PC-3 (cell line): ENCODE data around the gene IFT57. TPM values are rescaled to one million over a fixed set of nuclear protein-coding genes. Genes with fewer than 3 reads are reported as not detected.

Source experiments
- ATAC-seq: fragments of 200-7000 bp; cut with Tn5 transposase; 2 replicates; pipeline ENCODE4 v1.9.1; 2020; ENCODE audit warnings: mild to moderate bottlenecking, moderate library complexity
- BruUV-seq: library from RNA; stranded (reverse); fragments of 400-500 nt; replicated peaks from 2 replicates; lab custom pipeline; 2021; lab: Mats Ljungman, UMichigan
- CTCF ChIA-PET: fragments of 300-600 bp; sonication (Branson Sonifier 250); formaldehyde crosslinking; loops from one replicate; lab custom pipeline; 2022; ENCODE audit warnings: antibody characterized with exemption; lab: Charles Lee
- POLR2A ChIA-PET: fragments of 300-600 bp; sonication (Branson Sonifier 250); formaldehyde crosslinking; loops from one replicate; lab custom pipeline; 2022; ENCODE audit warnings: antibody characterized with exemption; ENCODE audit not compliant: unreplicated experiment; lab: Charles Lee
- DNase-seq: peaks from one replicate; pipeline ENCODE4 v3.0.0-alpha.2; 2015
- H2AFZ ChIP-seq: fragments of 300-600 bp; sonication (generic); 2 replicates; pipeline ENCODE4 v1.6.0; 2016; ENCODE audit warnings: antibody characterized with exemption, low read length
- H3F3A ChIP-seq: fragments of 300-600 bp; sonication (generic); one replicate; pipeline ENCODE4 v1.6.0; 2017; ENCODE audit warnings: antibody characterized with exemption, low read length, control low read depth, mild to moderate bottlenecking; ENCODE audit not compliant: unreplicated experiment
- H3K27ac ChIP-seq: fragments of 300-600 bp; sonication (generic); 2 replicates; pipeline ENCODE4 v1.5.1; 2016; ENCODE audit warnings: mild to moderate bottlenecking, low read length
- H3K27me3 ChIP-seq: fragments of 300-600 bp; sonication (generic); 2 replicates; pipeline ENCODE4 v1.6.1; 2016; ENCODE audit warnings: low read length, mixed read lengths
- H3K36me3 ChIP-seq: fragments of 300-600 bp; sonication (generic); 2 replicates; pipeline ENCODE4 v1.6.1; 2016; ENCODE audit warnings: low read depth, mixed run types, low read length, mixed read lengths
- H3K4me1 ChIP-seq: fragments of 300-600 bp; sonication (generic); 2 replicates; pipeline ENCODE4 v1.5.1; 2016; ENCODE audit warnings: low read length; ENCODE audit not compliant: insufficient read depth
- H3K4me2 ChIP-seq: fragments of 300-600 bp; sonication (generic); 2 replicates; pipeline ENCODE4 v1.6.0; 2016; ENCODE audit warnings: low read length
- H3K4me3 ChIP-seq: fragments of 300-600 bp; sonication (generic); 2 replicates; pipeline ENCODE4 v1.5.1; 2016; ENCODE audit warnings: mild to moderate bottlenecking, low read length, mixed read lengths
- H3K79me2 ChIP-seq: fragments of 300-600 bp; sonication (generic); 2 replicates; pipeline ENCODE4 v1.6.1; 2017; ENCODE audit warnings: low read length, mixed read lengths
- H3K9ac ChIP-seq: fragments of 300-600 bp; sonication (generic); 2 replicates; pipeline ENCODE4 v1.6.0; 2016; ENCODE audit warnings: mild to moderate bottlenecking, low read length
- H3K9me2 ChIP-seq: fragments of 300-600 bp; sonication (generic); replicated peaks from 2 replicates; pipeline ENCODE4 v1.6.1; 2016; ENCODE audit warnings: mixed run types, low read length, mixed read lengths
- H3K9me3 ChIP-seq: fragments of 300-600 bp; sonication (generic); 2 replicates; pipeline ENCODE4 v1.6.1; 2016; ENCODE audit warnings: low read length, mixed read lengths
- H4K20me1 ChIP-seq: fragments of 300-600 bp; sonication (generic); 2 replicates; pipeline ENCODE4 v1.6.1; 2016; ENCODE audit warnings: low read length, mixed read lengths
- EZH2 ChIP-seq: fragments of 300-600 bp; sonication (generic); IDR thresholded peaks from one replicate; pipeline ENCODE4 v1.6.1; 2017; ENCODE audit warnings: antibody characterized with exemption, mild to moderate bottlenecking, low read length; ENCODE audit not compliant: unreplicated experiment
- EZH2phosphoT487 ChIP-seq: fragments of 300-600 bp; sonication (generic); IDR thresholded peaks from 2 replicates; pipeline ENCODE4 v1.6.1; 2018; ENCODE audit warnings: mild to moderate bottlenecking, antibody characterized with exemption, low read length, borderline replicate concordance
- intact Hi-C: fragments of 100-400 bp; cut with micrococcal nuclease; formaldehyde crosslinking; loops from 2 replicates; pipeline ENCODE4 v1.9.0; 2023
- total RNA-seq: library from RNA; depleted of rRNA; stranded (reverse); fragments of >200 nt; gene quantifications from 2 replicates; pipeline ENCODE4 v1.2.3, GENCODE V29; 2014
- TF ChIP-seq, protein P1 (sequence below): fragments of 300-600 bp; sonication (generic); conservative IDR thresholded peaks from 2 replicates; pipeline ENCODE4 v1.5.1; 2017; ENCODE audit warnings: antibody characterized with exemption, low read depth, mild to moderate bottlenecking, low read length

Gene IFT57
- total RNA-seq, 1 experiment from 2014 or later: 54.0 TPM

DNA sequence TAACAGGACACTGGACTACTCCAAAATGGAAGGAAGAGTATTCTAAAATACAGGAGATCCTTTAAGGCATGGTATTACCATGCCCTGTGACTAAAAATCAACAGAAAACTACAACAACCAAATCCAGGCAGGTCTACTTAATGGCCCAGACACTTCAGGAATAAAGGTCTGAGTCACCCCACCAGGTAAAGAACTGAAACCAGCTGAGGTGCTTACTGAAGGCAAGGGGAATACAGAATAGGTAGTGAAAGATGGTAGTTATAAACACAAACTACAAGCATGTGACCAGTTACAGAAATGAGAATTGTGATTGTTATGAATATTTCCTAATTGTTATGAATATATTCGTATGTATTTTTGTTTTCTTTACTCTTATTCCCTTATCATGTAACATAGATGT is 13.4 kb downstream of the IFT57 start:
- POLR2A ChIA-PET: no interaction called here
- TF ChIP-seq, protein P1, sequence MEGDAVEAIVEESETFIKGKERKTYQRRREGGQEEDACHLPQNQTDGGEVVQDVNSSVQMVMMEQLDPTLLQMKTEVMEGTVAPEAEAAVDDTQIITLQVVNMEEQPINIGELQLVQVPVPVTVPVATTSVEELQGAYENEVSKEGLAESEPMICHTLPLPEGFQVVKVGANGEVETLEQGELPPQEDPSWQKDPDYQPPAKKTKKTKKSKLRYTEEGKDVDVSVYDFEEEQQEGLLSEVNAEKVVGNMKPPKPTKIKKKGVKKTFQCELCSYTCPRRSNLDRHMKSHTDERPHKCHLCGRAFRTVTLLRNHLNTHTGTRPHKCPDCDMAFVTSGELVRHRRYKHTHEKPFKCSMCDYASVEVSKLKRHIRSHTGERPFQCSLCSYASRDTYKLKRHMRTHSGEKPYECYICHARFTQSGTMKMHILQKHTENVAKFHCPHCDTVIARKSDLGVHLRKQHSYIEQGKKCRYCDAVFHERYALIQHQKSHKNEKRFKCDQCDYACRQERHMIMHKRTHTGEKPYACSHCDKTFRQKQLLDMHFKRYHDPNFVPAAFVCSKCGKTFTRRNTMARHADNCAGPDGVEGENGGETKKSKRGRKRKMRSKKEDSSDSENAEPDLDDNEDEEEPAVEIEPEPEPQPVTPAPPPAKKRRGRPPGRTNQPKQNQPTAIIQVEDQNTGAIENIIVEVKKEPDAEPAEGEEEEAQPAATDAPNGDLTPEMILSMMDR: no peak
- TF ChIP-seq EZH2phosphoT487 (no peak), EZH2 (no peak)
- Histone ChIP-seq H3K27me3 (no peaks in the 10 kb centered on the region), H3K4me3 (no peak overlapping the region), H4K20me1 (no peaks in the 10 kb centered on the region), H3K9me2 (no peaks in the 10 kb centered on the region), H3K4me2 (no peak overlapping the region), H3K27ac (no peak overlapping the region), H2AFZ (no peak overlapping the region), H3K9ac (no peak overlapping the region), H3K79me2 (no peaks in the 10 kb centered on the region), H3F3A (no peaks in the 10 kb centered on the region), H3K4me1 (no peaks in the 10 kb centered on the region), H3K36me3 (peaks cover 12% of the 10 kb centered on the region; the same call in 1 of the 2 replicates), H3K9me3 (no peaks in the 10 kb centered on the region)
- intact Hi-C loops: no loop called here
- DNase-seq: no peak
- no peak; the same call in 1 of the 2 replicates for ATAC-seq
- BruUV-seq: no TSS peak
- CTCF ChIA-PET: no interaction called here

DNA sequence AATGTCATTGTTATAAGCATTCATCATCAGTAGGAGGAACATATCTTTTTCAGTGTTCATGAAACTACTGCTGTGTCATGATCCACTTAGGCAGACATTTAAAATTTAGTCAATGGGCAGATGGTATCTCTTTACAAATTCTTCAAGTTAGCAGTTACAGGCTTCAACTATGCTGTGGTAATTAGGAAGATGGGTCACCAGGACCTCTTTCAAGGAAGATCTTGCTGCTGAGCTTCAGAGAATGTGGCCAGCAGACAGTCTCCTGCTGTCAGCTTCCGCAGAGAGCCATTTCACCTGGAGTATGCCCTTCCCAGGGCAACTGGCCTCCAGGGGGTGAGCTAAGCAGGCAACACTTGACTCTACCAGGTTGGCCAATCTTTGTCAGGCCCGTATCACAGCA is 19.4 kb downstream of the IFT57 start:
- ATAC-seq (peak; percentile 27; the same call in 1 of the 2 replicates), DNase-seq (no peak)
- no peaks in the 10 kb centered on the region for H3K79me2 ChIP-seq
- H3K36me3 ChIP-seq: peaks cover 5% of the 10 kb centered on the region; the same call in 1 of the 2 replicates
- no peak overlapping the region for H2AFZ ChIP-seq
- H3K9me3 ChIP-seq: no peaks in the 10 kb centered on the region
- CTCF ChIA-PET: no interaction called here
- H3F3A ChIP-seq: no peaks in the 10 kb centered on the region
- BruUV-seq: no TSS peak
- intact Hi-C loops: no loop called here
- no peak overlapping the region for H3K9ac ChIP-seq
- H4K20me1 ChIP-seq: no peaks in the 10 kb centered on the region
- H3K9me2 ChIP-seq: no peaks in the 10 kb centered on the region
- H3K4me1 ChIP-seq: no peaks in the 10 kb centered on the region
- H3K27me3 ChIP-seq: no peaks in the 10 kb centered on the region
- H3K4me2 ChIP-seq: no peak overlapping the region
- no peak overlapping the region for H3K4me3 ChIP-seq
- TF ChIP-seq, protein P1: no peak; the same call in 1 of the 2 replicates
- no peak for TF ChIP-seq EZH2
- no peak for TF ChIP-seq EZH2phosphoT487
- H3K27ac ChIP-seq: no peak overlapping the region
- POLR2A ChIA-PET: no interaction called here

DNA sequence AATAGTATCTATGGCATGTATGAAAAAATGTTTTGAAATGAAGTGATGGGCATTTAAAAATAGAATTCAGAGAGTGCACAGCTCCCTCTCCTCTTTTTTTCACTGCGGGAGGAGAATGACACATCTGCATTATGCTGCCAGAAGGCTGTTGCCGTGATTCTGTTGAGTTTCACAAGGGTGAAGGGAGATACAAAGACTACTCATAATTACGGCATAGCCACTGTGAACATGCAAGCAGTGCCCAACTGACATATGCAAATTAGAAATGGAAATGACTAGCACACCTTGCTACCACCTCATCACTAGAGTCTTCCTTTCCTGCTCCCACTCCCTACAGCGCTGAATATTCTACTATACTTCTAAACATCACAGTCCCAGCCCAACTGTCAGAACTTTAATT is 20.1 kb downstream of the IFT57 start:
- no peak overlapping the region for H3K27ac ChIP-seq
- peaks cover 5% of the 10 kb centered on the region; the same call in 1 of the 2 replicates for H3K36me3 ChIP-seq
- ChIA-PET CTCF (no interaction called here), POLR2A (no interaction called here)
- no peaks in the 10 kb centered on the region for H3K9me3 ChIP-seq
- no peaks in the 10 kb centered on the region for H3F3A ChIP-seq
- no peak overlapping the region for H3K4me3 ChIP-seq
- intact Hi-C loops: no loop called here
- no peak overlapping the region for H2AFZ ChIP-seq
- H3K9ac ChIP-seq: no peak overlapping the region
- BruUV-seq: no TSS peak
- TF ChIP-seq EZH2phosphoT487: no peak
- no peak for TF ChIP-seq EZH2
- TF ChIP-seq, protein P1: no peak
- H3K27me3 ChIP-seq: no peaks in the 10 kb centered on the region
- DNase-seq: no peak
- ATAC-seq: no peak
- H3K4me1 ChIP-seq: no peaks in the 10 kb centered on the region
- H3K79me2 ChIP-seq: no peaks in the 10 kb centered on the region
- no peak overlapping the region for H3K4me2 ChIP-seq
- H3K9me2 ChIP-seq: no peaks in the 10 kb centered on the region
- H4K20me1 ChIP-seq: no peaks in the 10 kb centered on the region
